HepG2 (cell line): Measurements from ENCODE around the gene SLC8A2. TPM values are rescaled to one million over a fixed set of nuclear protein-coding genes. Genes with fewer than 3 reads are reported as not detected.

Experiments
- AHDC1 ChIP-seq: sonication (generic); formaldehyde crosslinking; IDR thresholded peaks from 2 replicates; pipeline ENCODE4 v1.5.1; 2020; ENCODE audit warnings: mild to moderate bottlenecking, missing genetic modification reagents, borderline replicate concordance
- CERS6 ChIP-seq: sonication (generic); formaldehyde crosslinking; IDR thresholded peaks from 2 replicates; pipeline ENCODE4 v1.5.0; 2020; ENCODE audit warnings: missing genetic modification reagents
- E2F5 ChIP-seq: sonication (generic); formaldehyde crosslinking; conservative IDR thresholded peaks from 2 replicates; pipeline ENCODE4 v1.4.0; 2020; ENCODE audit warnings: missing genetic modification reagents
- FOXA1 ChIP-seq, 2 experiments: fragments of 450-650 bp in 1 of 2; sonication (generic) in 1 of 2; formaldehyde crosslinking in 1 of 2; IDR thresholded peaks; 2 replicates each; pipeline versions ENCODE4 v1.4.0 to v1.6.1; 2016 to 2020; ENCODE audit warnings: missing genetic modification reagents in 1 of 2
- GATA4 ChIP-seq: sonication (generic); IDR thresholded peaks from 2 replicates; pipeline ENCODE4 v1.6.1; 2016; ENCODE audit warnings: antibody characterized with exemption, low read depth, borderline replicate concordance
- MTF2 ChIP-seq: sonication (generic); formaldehyde crosslinking; IDR thresholded peaks from 2 replicates; pipeline ENCODE4 v1.5.0; 2020; ENCODE audit warnings: missing genetic modification reagents, borderline replicate concordance
- PRDM4 ChIP-seq: sonication (generic); formaldehyde crosslinking; IDR thresholded peaks from 2 replicates; pipeline ENCODE4 v1.9.0; 2021; ENCODE audit warnings: missing genetic modification reagents, borderline replicate concordance
- SOX6 ChIP-seq, 2 experiments: fragments of 450-650 bp in 1 of 2; sonication (generic) in 1 of 2; formaldehyde crosslinking in 1 of 2; IDR thresholded peaks; 2 replicates each; pipeline versions ENCODE4 v1.4.0 to v1.6.1; 2017 to 2020; ENCODE audit warnings: antibody characterized with exemption in 1 of 2, mild to moderate bottlenecking in 1 of 2, missing genetic modification reagents in 1 of 2
- TRIM22 ChIP-seq: fragments of 450-650 bp; IDR thresholded peaks from 2 replicates; pipeline ENCODE4 v1.6.1; 2017
- ZNF577 ChIP-seq: sonication (generic); formaldehyde crosslinking; IDR thresholded peaks from 2 replicates; pipeline ENCODE4 v1.4.0; 2020; ENCODE audit warnings: mild to moderate bottlenecking, low read depth, missing genetic modification reagents, borderline replicate concordance
- ZNF639 ChIP-seq: conservative IDR thresholded peaks from 2 replicates; pipeline ENCODE4 v1.6.1; 2018; ENCODE audit warnings: missing genetic modification reagents
- ZSCAN5A ChIP-seq: sonication (generic); formaldehyde crosslinking; IDR thresholded peaks from 2 replicates; pipeline ENCODE4 v1.8.0; 2022; ENCODE audit warnings: mild to moderate bottlenecking, missing genetic modification reagents, borderline replicate concordance
- polyA plus RNA-seq, 8 experiments: library from polyadenylated mRNA; depleted of rRNA in 3 of 8; stranded (reverse) in 7 of 8; unstranded in 1 of 8; fragments of >200 nt; fragmentation: Illumina TruSeq in 4 of 8; extraction: Trizol in 4 of 8; gene quantifications; 2 replicates each; pipeline versions ENCODE4 v1.2.1 to v1.2.3, GENCODE V29; 2011 to 2016; ENCODE audit warnings: low read depth in 4 of 8, missing spikeins in 1 of 8, mixed read lengths in 1 of 8; ENCODE audit not compliant: insufficient read depth in 1 of 8
- total RNA-seq, 5 experiments: library from RNA; depleted of rRNA; stranded (reverse); fragments of >200 nt; fragmentation: Illumina TruSeq; extraction: Trizol; gene quantifications; 2 replicates each; pipeline ENCODE4 v1.2.3, GENCODE V29; 2016; ENCODE audit warnings: low read depth in 1 of 5

SLC8A2 gene
- total and polyA plus RNA-seq, 2 of the 13 experiments (the other 11 are each of a cell fraction or from before 2014, with no cell fraction given), result 0.02 TPM; not detected in 1

- TF ChIP-seq TRIM22 (no peak), ZNF577 (CRISPR knock-in tag) (no peak), SOX6 (IDR thresholded peaks at IDR 0.05) (no peak), SOX6 (CRISPR knock-in tag; IDR thresholded peaks at IDR 0.05) (no peak), PRDM4 (no peak), GATA4 (no peak), FOXA1 (IDR thresholded peaks at IDR 0.05) (no peak), FOXA1 (CRISPR knock-in tag; IDR thresholded peaks at IDR 0.05) (no peak), E2F5 (CRISPR knock-in tag) (no peak), AHDC1 (no peak), CERS6 (CRISPR knock-in tag) (no peak), MTF2 (CRISPR knock-in tag) (no peak), ZNF639 (CRISPR knock-in tag) (no peak), ZSCAN5A (CRISPR knock-in tag) (no peak)
Observed at GRCh38 chr19:47406711-47407416, 64.8 kb downstream of the SLC8A2 start (continued).
